ENCODE results near the gene GPX6.
"Not testable (repeated sequence)": the region's sequence is repeated elsewhere in the genome, so short reads cannot be mapped to it uniquely, and the experiment has no call there.

GPX6 gene

GRCh38 chr6:28515676-28516075 lies at the start of gene GPX6:
Gene GPX6, minus strand, starts transcription at chr6:28515793. Its CDS starts 50 bp downstream, at chr6:28515743.
- no peak for DNase-seq

- DNase-seq = no peak
These were observed 48.0 kb upstream of the GPX6 start for GRCh38 chr6:28563430-28564095.

DNA sequence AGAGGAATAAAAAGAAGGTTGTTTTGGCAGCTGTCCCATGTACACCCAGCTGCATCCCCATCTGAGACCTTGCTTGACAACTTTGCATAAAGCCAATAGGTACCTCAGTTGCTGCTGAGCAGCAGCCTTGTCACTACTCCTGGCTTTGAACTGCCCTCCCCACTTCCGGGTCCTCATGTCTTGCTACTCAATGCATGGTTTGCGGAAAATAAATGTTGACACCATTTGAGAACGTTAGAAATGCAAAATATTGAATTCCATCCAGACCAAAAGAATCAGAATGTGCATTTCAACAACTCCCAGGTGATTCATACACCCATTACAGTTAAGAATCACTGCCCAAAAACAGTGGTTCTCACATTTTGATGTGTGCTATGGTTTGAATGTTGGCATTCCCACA lies 43.0 kb upstream of the GPX6 start:
- DNase-seq = no peak

- no peak for DNase-seq
These were observed 39.5 kb upstream of the GPX6 start for GRCh38 chr6:28555136-28555535.

- DNase-seq = peak; percentile 24
These were observed 38.6 kb upstream of the GPX6 start for GRCh38 chr6:28553986-28554881.

- no peak for DNase-seq
These were observed 37.9 kb upstream of the GPX6 start for GRCh38 chr6:28553384-28553985.

GRCh38 chr6:28551891-28552666 lies 36.5 kb upstream of the GPX6 start:
- no peak for DNase-seq

- not testable (repeated sequence) for DNase-seq
These were observed 31.4 kb upstream of the GPX6 start for GRCh38 chr6:28547003-28547402.

DNA sequence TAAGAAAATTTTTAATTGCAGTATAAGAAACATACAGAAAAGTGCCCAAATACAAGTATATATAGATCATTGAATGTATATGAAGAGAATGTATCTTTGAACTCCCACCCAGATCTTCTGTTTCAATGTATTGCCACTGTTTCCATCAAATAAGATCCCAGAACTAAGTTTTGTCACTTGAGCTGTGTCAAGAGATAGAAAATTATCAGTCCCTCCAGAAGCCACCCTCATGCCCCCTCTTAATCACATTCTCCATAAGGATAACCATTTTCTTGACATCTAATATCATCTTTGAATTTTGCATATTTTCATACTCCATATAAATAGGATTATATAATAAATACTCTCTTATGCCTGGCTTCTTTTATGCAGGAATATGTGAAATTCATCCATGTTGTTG lies 30.4 kb upstream of the GPX6 start:
- no peak for DNase-seq

DNA sequence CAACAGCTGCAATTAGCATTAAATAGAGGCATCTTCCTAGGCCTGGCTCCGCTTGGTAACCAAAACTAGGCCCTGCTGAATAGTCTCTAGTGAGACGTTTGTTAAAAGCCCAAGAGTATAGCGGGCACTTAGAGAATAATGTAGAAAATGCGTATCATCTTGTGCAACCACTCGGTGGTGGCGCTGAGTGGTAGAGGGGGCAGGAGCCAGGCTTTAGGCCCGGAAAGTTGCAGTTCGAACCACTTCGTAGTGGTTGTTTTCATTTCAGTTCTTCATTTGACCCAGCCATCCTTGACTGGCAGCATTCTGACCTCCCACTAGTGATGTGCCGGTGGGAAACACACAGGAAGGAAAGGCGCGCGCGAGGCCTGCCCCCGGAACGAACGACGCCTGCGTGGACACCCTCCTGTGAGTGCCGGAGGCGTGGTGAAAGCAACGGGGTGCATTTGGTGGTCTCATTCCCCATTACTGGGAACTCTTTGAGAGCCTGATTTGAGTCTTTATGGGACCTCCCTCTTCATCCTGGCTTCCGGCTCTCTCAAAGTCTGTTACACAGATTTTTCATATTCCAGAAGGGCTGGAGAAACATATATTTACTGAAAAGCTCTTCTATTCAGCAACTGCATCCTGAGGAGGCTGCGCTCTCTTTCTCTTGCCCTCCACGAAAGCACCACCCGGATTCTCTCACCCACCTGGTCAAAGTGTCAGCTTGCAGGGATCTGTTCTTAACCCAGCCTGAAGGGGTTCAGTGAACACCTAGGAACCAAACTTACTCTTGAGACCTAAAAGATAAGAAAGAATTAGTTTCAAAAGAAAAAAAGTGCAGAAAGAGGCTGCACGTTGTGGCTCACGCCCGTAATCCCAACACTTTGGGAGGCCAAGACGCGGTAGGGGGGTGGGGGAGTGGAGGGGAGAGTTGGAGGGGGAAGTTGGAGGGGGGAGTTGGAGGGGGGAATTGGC lies 28.3 kb upstream of the GPX6 start:
- DNase-seq = peak; percentile 39

GRCh38 chr6:28542440-28543296 lies 27.1 kb upstream of the GPX6 start:
- peak; percentile 84 for DNase-seq

GRCh38 chr6:28541996-28542395 lies 26.4 kb upstream of the GPX6 start:
- DNase-seq = no peak

DNA sequence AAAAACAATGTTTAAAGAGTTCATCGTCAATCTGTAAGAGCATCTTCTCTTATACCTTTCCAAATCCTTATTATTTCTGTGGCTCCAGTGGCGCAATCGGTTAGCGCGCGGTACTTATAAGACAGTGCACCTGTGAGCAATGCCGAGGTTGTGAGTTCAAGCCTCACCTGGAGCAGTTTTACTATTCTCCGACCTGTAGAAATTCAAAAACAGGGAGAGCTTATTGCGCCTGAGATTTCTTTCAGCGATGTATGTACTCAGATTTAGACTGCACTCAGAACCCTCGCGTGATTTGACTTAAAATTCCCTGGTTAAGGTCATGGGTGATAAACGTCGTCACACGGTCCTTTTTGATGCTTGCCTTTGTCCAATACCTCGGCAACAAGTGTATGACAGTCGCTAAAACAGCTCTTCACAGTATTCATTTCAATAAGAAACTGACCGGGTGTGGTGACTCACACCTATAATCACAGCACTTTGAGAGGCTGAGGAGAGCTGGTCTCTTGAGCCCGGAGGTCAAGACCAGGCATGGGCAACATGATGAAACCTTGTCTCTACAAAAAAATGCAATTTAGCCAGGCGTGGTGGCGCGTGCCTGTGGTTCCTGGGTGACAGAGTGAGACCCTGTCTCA lies 22.0 kb upstream of the GPX6 start:
- DNase-seq = no peak

- DNase-seq = no peak
These were observed 21.5 kb upstream of the GPX6 start for GRCh38 chr6:28537065-28537464.

GRCh38 chr6:28534875-28535274 lies 19.3 kb upstream of the GPX6 start:
- DNase-seq = no peak

DNA sequence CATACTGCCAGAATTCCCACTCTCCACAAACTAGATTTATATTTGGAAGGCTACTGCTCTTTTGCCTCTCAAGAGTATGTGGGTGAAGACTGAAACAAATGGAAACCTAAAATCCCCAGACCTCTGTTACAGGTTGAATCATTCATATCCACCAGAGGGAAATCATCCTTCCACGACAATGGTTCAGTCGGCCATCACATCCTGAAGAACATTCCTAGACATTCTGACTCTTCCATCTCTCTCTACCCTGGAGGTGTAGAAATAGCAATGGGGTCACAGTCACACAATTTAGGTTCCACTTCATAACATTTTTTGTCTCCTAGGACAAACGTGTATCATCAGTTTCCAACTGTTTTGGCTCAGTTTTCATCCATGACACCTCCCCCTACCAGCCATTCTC lies 18.7 kb upstream of the GPX6 start:
- no peak for DNase-seq

- DNase-seq = peak; percentile 3
These were observed 16.0 kb upstream of the GPX6 start for GRCh38 chr6:28531479-28532128.

DNA sequence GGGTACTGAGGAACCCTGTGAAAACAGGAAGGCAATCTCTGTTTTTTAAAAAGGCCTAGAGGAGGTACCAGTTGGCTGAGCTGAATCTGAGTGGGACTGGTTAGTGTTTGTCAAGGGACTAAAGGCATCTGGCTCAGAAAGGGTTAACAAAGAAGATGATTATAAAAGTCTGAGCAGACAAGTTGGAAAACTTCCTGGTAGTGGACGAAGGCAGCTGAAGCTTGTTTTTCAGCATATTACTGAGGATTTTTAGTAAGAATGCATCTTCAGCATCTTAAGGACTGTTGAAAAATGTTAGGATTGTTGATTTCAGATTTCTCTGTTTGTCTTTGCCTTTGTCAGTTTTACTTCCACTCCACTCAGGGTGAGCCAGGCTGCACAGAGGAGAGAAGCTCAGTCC lies 15.2 kb upstream of the GPX6 start:
- no peak for DNase-seq

GRCh38 chr6:28525496-28526039 lies 10.0 kb upstream of the GPX6 start, which contains the start of gene GPX5:
Gene GPX5, plus strand, starts transcription at chr6:28525881. Its CDS starts 133 bp downstream, at chr6:28526014.
- no peak for DNase-seq
